HG03442 (cell line): ENCODE results near the gene TTC32.
"Not testable (repeated sequence)": the region's sequence is repeated elsewhere in the genome, so short reads cannot be mapped to it uniquely, and the experiment has no call there.

ENCODE experiments used
- ATAC-seq: cut with Tn5 transposase; IDR thresholded peaks from one replicate; pipeline ENCODE4 v1.9.1; 2021; ENCODE audit warnings: mild to moderate bottlenecking, moderate library complexity; ENCODE audit not compliant: unreplicated experiment

Gene TTC32

GRCh38 chr2:19899985-19900930 is 1.5 kb downstream of the TTC32 start:
- peak; percentile 18 for ATAC-seq

- ATAC-seq: no peak
These were observed 3.0 kb downstream of the TTC32 start for GRCh38 chr2:19898592-19899329.

GRCh38 chr2:19897623-19898245 is 4.0 kb downstream of the TTC32 start:
- no peak for ATAC-seq

- ATAC-seq: no peak
These were observed 6.2 kb downstream of the TTC32 start for GRCh38 chr2:19895535-19895934.

GRCh38 chr2:19894134-19894792 is 7.5 kb downstream of the TTC32 start:
- peak; percentile 16 for ATAC-seq

- peak; percentile 84 for ATAC-seq
These were observed 8.2 kb downstream of the TTC32 start for GRCh38 chr2:19893520-19894133.

- ATAC-seq: not testable (repeated sequence)
These were observed 9.8 kb downstream of the TTC32 start for GRCh38 chr2:19891971-19892370.

- no peak for ATAC-seq
These were observed 11.7 kb downstream of the TTC32 start for GRCh38 chr2:19890104-19890503.

GRCh38 chr2:19888831-19889230 is 13.0 kb downstream of the TTC32 start:
- no peak for ATAC-seq

GRCh38 chr2:19887510-19887909 is 14.3 kb downstream of the TTC32 start:
- ATAC-seq: no peak

- no peak for ATAC-seq
These were observed 15.5 kb downstream of the TTC32 start for GRCh38 chr2:19886261-19886660.

- no peak for ATAC-seq
These were observed 16.0 kb downstream of the TTC32 start for GRCh38 chr2:19885791-19886190.

GRCh38 chr2:19883971-19884720 is 17.6 kb downstream of the TTC32 start:
- no peak for ATAC-seq

- no peak for ATAC-seq
These were observed 18.3 kb downstream of the TTC32 start for GRCh38 chr2:19883486-19883885.

- ATAC-seq: no peak
These were observed 19.5 kb downstream of the TTC32 start for GRCh38 chr2:19882286-19882685.

- ATAC-seq: no peak
These were observed 19.9 kb downstream of the TTC32 start for GRCh38 chr2:19881908-19882265.

GRCh38 chr2:19881221-19881907 is 20.4 kb downstream of the TTC32 start:
- no peak for ATAC-seq

- ATAC-seq: not testable (repeated sequence)
These were observed 21.6 kb downstream of the TTC32 start for GRCh38 chr2:19880191-19880590.

GRCh38 chr2:19879120-19879519 is 22.7 kb downstream of the TTC32 start:
- ATAC-seq: no peak
